Measurements from ENCODE around the gene USP33.
"Not testable (repeated sequence)": the region's sequence is repeated elsewhere in the genome, so short reads cannot be mapped to it uniquely, and the experiment has no call there.

Gene USP33

GRCh38 chr1:77739235-77739634 lies 20.4 kb downstream of the USP33 start:
- no peak for DNase-seq (ENCODE audit: low spot score)

- DNase-seq (ENCODE audit: low spot score): no peak
Observed at GRCh38 chr1:77732090-77732489, 27.6 kb downstream of the USP33 start.

DNA sequence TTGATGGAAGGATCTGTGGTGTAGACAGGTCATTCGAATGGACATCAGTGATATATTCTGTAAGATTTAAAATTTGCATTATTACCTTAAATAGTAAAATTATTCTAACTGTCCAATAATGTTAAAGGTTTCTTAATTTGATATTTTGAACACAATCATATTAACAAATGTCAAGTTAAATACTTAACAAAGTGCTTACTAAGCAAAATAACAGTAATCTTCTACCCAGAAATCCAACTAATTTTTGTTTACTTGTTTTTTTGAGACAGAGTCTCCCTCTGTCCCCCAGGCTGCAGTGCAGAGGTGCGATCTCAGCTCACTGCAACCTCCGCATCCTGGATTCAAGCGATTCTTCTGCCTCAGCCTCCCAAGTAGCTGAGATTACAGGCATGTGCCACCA lies 33.9 kb downstream of the USP33 start:
- no peak for DNase-seq (ENCODE audit: low spot score)

DNA sequence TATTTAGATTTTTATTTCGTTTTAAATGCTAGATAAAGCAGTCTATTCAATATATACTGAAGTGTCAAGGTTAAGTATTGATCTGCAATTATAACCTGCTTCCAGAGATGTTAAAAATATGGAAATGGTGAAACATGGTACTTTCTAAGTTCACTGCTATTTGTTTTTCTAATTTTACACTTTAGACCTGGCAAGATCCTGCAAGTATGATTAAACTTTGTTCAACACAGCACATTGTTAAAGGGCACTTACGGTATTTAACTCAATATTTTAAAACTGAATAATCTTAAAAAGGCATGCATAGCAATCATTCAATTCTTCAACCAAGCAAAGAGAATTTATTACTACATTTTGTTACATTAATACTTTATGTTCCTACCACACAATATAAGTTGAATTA lies 41.5 kb downstream of the USP33 start:
- no peak for DNase-seq (ENCODE audit: low spot score)

DNA sequence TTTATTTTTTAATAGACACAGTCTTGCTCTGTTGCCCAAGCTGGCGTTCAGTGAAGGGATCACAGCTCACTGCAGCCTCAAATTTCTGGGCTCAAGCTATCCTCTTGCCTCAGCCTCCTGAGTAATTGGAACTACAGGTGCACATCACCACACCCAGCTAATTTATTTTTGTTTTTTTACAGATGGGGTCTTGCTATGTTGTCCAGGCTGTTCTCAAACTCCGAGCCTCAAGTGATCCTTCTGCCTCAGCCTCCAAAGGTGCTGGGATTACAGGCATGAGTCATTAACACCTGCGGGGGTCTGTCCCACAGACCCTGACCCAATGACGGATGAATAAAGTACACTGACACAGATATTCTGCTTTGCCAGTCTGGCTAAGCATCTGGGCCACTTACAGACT lies 43.6 kb downstream of the USP33 start:
- DNase-seq (ENCODE audit: low spot score): no peak

DNA sequence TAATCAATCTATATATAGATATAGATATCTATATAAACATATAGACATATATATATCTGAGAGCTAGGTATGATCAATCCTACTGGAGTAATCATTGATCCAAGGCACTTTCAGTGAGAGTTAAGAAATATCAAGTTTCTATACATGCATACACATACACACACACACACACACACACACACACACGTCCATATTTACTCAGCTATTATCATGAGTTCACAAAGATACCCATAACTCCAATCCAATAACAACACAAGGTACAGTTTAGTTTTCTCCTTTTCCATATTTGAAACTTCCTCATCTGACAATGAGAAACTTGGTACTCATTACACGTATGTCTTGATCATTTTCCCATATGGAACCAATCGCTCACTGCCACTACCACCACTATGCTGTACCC lies 49.9 kb downstream of the USP33 start:
- no peak for DNase-seq (ENCODE audit: low spot score)

DNA sequence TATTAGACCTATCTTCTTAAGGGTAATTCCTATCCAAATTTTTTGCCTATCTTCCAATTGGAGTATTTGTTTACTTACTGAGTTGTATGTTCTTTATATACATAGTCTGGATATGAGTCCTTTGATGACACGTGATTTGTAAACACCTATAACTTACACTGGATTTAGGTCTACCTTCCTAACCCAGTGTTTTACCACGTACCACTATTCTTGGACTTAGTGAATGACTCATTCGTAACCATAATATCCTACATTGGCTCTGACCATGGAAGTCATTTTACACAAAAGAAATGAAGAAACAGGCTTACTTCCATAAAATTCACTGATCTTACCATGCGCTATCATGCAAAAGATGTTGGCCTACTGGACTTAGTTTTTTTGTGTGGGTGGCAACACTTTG lies 53.3 kb downstream of the USP33 start:
- DNase-seq (ENCODE audit: low spot score): no peak

DNA sequence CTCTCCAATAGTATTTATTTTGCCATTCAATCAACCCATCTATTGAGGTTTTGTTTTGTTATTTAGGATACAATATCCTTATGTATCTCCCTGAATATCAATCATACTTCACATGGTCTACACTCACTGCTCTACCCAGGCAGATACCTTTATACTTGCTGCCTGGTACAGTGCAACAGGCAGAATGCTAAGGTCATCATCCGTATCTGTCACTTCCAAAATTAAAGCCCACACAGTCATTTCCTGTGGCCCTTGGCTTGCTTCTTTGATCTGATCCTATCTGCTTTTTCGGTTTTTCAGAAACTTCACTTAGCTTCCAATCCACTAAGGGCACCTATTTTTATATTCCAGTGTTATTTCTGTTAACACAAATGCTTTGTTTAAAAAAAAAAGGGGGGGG lies 54.9 kb downstream of the USP33 start:
- DNase-seq (ENCODE audit: low spot score): no peak

GRCh38 chr1:77699673-77700072 lies 60.0 kb downstream of the USP33 start:
- not testable (repeated sequence) for DNase-seq (ENCODE audit: low spot score)

- no peak for DNase-seq (ENCODE audit: low spot score)
Observed at GRCh38 chr1:77697441-77697840, 62.2 kb downstream of the USP33 start.

- DNase-seq (ENCODE audit: low spot score): no peak
Observed at GRCh38 chr1:77688939-77689338, 70.7 kb downstream of the USP33 start.

DNA sequence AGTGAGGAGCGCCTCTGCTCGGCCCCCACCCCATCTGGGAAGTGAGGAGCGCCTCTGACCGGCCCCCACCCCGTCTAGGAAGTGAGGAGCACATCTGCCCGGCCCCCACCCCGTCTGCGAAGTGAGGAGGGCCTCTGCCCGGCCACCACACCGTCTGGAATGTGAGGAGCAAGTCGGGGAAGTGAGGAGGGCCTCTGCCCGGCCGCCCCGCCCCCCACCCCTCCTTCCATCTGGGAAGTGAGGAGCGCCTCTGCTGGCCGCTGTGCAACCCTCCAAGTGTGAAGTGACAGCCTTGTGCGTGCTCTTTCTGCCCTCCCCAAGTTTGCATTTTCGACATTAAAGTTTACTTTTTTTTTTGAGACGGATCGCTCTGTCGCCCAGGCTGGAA lies 72.1 kb downstream of the USP33 start:
- peak; percentile 48 for DNase-seq (ENCODE audit: low spot score)

GRCh38 chr1:77686796-77687518 lies 72.7 kb downstream of the USP33 start:
- no peak for DNase-seq (ENCODE audit: low spot score)

DNA sequence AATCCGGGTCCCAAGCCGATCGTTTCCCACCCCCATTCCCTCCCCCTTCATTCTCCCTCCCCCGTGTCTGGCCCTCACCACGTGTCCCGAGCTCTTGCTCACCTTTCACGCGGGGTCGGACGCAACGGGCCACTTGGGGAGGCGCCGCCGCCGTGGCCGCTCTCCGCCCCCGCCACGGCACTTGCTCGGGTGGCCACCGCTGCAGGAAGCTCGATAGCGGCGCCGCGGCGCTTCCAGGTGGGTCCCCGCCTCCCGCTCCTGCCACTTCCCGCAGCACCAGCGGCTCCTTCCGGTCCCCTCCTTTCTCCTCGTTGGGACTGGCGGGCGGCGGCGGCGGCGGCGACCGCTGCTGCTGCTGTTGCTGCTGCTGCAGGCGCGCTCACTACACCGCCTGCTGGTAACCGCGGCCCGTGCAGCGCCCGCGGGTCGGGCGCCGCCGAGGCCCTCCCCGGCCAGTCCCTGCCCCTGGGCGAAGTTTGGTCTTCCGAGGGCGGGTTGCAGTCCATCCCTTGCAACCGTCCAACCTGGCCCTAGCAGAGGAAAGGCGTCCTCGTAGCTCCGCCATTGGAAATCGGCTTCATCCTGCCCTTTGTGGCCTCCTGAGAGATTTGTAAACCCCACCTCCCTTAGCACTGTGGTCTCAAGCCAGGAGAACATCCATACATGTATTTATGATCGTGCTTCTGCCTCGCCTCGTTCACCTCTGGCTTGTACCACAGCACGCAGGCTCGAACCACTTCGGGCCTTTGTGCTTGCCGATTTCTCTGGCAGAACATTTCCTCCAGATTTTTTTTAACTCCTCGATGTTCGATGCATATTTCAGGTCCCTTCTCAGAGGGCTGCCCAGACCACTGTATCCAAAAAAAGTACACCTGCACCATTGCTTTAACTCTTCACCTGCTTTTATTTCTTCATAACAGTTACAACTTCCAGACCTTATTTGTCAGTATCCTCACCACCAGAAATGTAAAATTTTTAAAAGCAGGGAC lies 76.2 kb downstream of the USP33 start:
- peak; percentile 86 for DNase-seq (ENCODE audit: low spot score)

GRCh38 chr1:77682460-77683159 lies 77.0 kb downstream of the USP33 start, which contains the start of gene ZZZ3:
TSS of gene ZZZ3 (minus strand) at chr1:77682658. CDS start at chr1:77633354, 49,304 bp downstream.
- peak; percentile 85 for DNase-seq (ENCODE audit: low spot score)

DNA sequence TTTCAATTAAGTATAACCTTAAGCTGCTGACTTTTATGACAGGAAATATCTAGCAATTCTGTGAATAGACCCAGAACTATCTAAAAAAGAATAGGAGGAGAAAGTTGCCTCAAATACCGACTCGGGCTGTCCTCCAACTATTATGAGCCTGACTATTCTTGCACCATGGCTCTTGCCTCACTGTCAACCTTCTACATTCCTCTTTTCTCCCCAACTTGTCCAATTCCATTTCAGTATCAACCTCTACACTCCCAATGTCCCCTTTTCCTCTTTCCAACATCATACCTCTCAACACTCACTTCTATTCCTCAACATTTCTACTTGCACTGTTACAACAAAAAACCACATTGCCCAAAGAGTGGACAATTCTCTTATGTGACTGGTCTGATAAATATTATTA lies 79.5 kb downstream of the USP33 start:
- DNase-seq (ENCODE audit: low spot score): no peak

- DNase-seq (ENCODE audit: low spot score): no peak
Observed at GRCh38 chr1:77678660-77679610, 80.7 kb downstream of the USP33 start.

- not testable (repeated sequence) for DNase-seq (ENCODE audit: low spot score)
Observed at GRCh38 chr1:77674807-77675206, 84.8 kb downstream of the USP33 start.

- no peak for DNase-seq (ENCODE audit: low spot score)
Observed at GRCh38 chr1:77673716-77674355, 85.8 kb downstream of the USP33 start.

DNA sequence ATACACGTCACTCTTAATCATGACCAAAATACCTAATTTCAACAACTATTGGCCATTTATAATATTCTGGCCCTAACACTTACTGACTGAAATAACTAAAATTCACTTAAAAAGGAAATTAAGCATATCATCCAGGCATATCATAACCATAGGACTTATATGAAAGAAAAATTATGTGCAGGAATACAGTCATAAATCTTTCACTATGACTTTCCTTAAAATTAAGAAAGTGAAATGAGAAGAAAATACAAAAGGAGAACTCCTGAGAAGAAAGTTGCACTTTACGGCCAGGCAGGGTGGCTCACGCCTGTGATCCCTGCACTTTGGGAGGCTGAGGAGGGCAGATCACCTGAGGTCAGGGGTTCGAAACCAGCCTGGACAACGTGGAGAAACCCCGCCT lies 86.6 kb downstream of the USP33 start:
- no peak for DNase-seq (ENCODE audit: low spot score)

GRCh38 chr1:77672374-77672773 lies 87.3 kb downstream of the USP33 start:
- no peak for DNase-seq (ENCODE audit: low spot score)

Data from iPS-NIHi11 (cell line).